Osteoblast (primary cell): Measurements from ENCODE around the gene ZNF41. TPM values are rescaled to one million over a fixed set of nuclear protein-coding genes. Genes with fewer than 3 reads are reported as not detected.
"Not testable (repeated sequence)": the region's sequence is repeated elsewhere in the genome, so short reads cannot be mapped to it uniquely, and the experiment has no call there.

Experiments used
- DNase-seq: peaks from one replicate; pipeline ENCODE4 v3.0.0; 2011; ENCODE audit warnings: low spot score, mixed read lengths; ENCODE audit not compliant: insufficient read length; ENCODE audit errors: missing footprints
- H2AFZ ChIP-seq: 2 replicates; pipeline ENCODE4 v1.6.0; 2011; ENCODE audit warnings: mild to moderate bottlenecking, low read length
- H3K27ac ChIP-seq: 2 replicates; pipeline ENCODE4 v1.5.1; 2011; ENCODE audit warnings: mild to moderate bottlenecking, low read depth, low read length, moderate library complexity
- H3K27me3 ChIP-seq: 2 replicates; pipeline ENCODE4 v1.6.0; 2012; ENCODE audit warnings: mild to moderate bottlenecking, control low read depth, inconsistent platforms, low read length, moderate library complexity; ENCODE audit not compliant: insufficient read depth
- H3K36me3 ChIP-seq: 2 replicates; pipeline ENCODE4 v1.5.1; 2011; ENCODE audit warnings: mild to moderate bottlenecking, low read length, control low read depth, moderate library complexity; ENCODE audit not compliant: insufficient read depth
- H3K4me1 ChIP-seq: 2 replicates; pipeline ENCODE4 v1.5.1; 2011; ENCODE audit warnings: mild to moderate bottlenecking, low read length, control low read depth, moderate library complexity; ENCODE audit not compliant: insufficient read depth
- H3K4me2 ChIP-seq: 2 replicates; pipeline ENCODE4 v1.6.0; 2011; ENCODE audit warnings: mild to moderate bottlenecking, low read length; ENCODE audit not compliant: insufficient read depth
- H3K4me3 ChIP-seq: fragments of 200-600 bp; sonication (generic); 3 replicates; pipeline ENCODE4 v1.5.1; 2012; ENCODE audit warnings: mild to moderate bottlenecking, low read length, inconsistent platforms; ENCODE audit not compliant: insufficient read depth
- H3K79me2 ChIP-seq: 2 replicates; pipeline ENCODE4 v1.6.0; 2012; ENCODE audit warnings: mild to moderate bottlenecking, low read length, control low read depth, inconsistent platforms; ENCODE audit not compliant: insufficient read depth
- H3K9me3 ChIP-seq: 2 replicates; pipeline ENCODE4 v1.5.1; 2011; ENCODE audit warnings: low read depth, low read length, control low read depth
- H4K20me1 ChIP-seq: 2 replicates; pipeline ENCODE4 v1.6.0; 2012; ENCODE audit warnings: mild to moderate bottlenecking, low read length, control low read depth; ENCODE audit not compliant: insufficient read depth
- total RNA-seq: library from RNA; depleted of rRNA; stranded (reverse); fragments of >200 nt; gene quantifications from 2 replicates; pipeline ENCODE4 v1.2.3, GENCODE V29; 2012
- TF ChIP-seq, protein P1 (sequence below): IDR thresholded peaks from 2 replicates; pipeline ENCODE4 v1.5.1; 2011; ENCODE audit warnings: mild to moderate bottlenecking, low read depth, low read length, moderate library complexity; ENCODE audit errors: extremely low read depth

Gene ZNF41
- total RNA-seq, 1 donor: 9.0 TPM

GRCh38 chrX:47523297-47523696 is 40.3 kb upstream of the ZNF41 start:
- DNase-seq: peak; percentile 95
- no peak overlapping the region for H3K27ac ChIP-seq
- TF ChIP-seq, protein P1, sequence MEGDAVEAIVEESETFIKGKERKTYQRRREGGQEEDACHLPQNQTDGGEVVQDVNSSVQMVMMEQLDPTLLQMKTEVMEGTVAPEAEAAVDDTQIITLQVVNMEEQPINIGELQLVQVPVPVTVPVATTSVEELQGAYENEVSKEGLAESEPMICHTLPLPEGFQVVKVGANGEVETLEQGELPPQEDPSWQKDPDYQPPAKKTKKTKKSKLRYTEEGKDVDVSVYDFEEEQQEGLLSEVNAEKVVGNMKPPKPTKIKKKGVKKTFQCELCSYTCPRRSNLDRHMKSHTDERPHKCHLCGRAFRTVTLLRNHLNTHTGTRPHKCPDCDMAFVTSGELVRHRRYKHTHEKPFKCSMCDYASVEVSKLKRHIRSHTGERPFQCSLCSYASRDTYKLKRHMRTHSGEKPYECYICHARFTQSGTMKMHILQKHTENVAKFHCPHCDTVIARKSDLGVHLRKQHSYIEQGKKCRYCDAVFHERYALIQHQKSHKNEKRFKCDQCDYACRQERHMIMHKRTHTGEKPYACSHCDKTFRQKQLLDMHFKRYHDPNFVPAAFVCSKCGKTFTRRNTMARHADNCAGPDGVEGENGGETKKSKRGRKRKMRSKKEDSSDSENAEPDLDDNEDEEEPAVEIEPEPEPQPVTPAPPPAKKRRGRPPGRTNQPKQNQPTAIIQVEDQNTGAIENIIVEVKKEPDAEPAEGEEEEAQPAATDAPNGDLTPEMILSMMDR: peak; percentile 45
- H4K20me1 ChIP-seq: no peaks in the 10 kb centered on the region
- H3K79me2 ChIP-seq: no peaks in the 10 kb centered on the region
- no peaks in the 10 kb centered on the region for H3K27me3 ChIP-seq
- H3K36me3 ChIP-seq: no peaks in the 10 kb centered on the region
- H3K4me1 ChIP-seq: no peaks in the 10 kb centered on the region
- peak overlapping the region; percentile 81 for H3K4me2 ChIP-seq
- peak overlapping the region; percentile 83 for H2AFZ ChIP-seq
- H3K9me3 ChIP-seq: no peaks in the 10 kb centered on the region
- peak overlapping the region; percentile 73 for H3K4me3 ChIP-seq

GRCh38 chrX:47518144-47518543 is 35.1 kb upstream of the ZNF41 start:
- Histone ChIP-seq H3K9me3 (no peaks in the 10 kb centered on the region), H2AFZ (no peak overlapping the region), H3K36me3 (no peaks in the 10 kb centered on the region), H3K4me2 (no peak overlapping the region), H4K20me1 (no peaks in the 10 kb centered on the region), H3K27me3 (no peaks in the 10 kb centered on the region), H3K4me3 (no peak overlapping the region), H3K79me2 (no peaks in the 10 kb centered on the region), H3K27ac (no peak overlapping the region), H3K4me1 (no peaks in the 10 kb centered on the region)
- TF ChIP-seq, protein P1: no peak
- DNase-seq: no peak

DNA sequence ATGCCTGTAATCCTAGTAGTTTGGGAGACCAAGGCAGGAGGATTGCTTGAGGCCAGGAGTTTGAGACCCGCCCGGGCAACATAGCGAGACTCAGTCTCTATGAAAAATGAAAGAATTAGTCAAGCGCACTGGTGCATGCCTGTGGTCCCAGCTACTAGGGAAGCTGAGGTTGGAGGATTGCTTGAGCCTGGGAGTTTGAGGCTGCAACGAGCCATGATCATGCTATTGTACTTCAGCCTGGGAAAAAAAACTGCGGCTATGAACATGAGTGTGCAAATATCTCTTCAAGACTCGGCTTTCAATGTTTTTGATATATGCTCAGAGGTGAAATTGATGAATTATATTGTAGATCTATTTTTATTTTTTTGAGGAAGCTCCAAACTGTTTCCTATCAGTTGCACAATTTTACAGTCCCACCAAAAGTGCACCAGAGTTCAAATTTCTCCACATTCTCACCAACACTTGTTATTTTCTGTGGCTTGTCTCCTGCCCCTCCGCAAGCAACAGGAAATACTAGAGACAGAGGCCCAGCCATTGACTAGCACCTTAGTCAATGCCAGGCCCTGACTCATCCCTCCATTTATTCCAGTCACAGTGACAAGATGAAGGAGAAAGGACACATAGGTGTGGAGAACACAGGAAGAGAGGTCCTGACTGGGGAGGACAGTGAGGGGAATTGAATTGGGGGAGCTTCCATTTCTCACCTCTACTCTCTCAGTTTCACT is 33.1 kb upstream of the ZNF41 start:
- Histone ChIP-seq H3K9me3 (no peaks in the 10 kb centered on the region), H3K79me2 (no peaks in the 10 kb centered on the region), H3K4me2 (no peak overlapping the region), H3K27me3 (no peaks in the 10 kb centered on the region), H3K36me3 (no peaks in the 10 kb centered on the region), H3K4me1 (no peaks in the 10 kb centered on the region), H3K27ac (no peak overlapping the region), H2AFZ (no peak overlapping the region), H4K20me1 (no peaks in the 10 kb centered on the region), H3K4me3 (no peak overlapping the region)
- TF ChIP-seq, protein P1: no peak
- DNase-seq: peak; percentile 81

DNA sequence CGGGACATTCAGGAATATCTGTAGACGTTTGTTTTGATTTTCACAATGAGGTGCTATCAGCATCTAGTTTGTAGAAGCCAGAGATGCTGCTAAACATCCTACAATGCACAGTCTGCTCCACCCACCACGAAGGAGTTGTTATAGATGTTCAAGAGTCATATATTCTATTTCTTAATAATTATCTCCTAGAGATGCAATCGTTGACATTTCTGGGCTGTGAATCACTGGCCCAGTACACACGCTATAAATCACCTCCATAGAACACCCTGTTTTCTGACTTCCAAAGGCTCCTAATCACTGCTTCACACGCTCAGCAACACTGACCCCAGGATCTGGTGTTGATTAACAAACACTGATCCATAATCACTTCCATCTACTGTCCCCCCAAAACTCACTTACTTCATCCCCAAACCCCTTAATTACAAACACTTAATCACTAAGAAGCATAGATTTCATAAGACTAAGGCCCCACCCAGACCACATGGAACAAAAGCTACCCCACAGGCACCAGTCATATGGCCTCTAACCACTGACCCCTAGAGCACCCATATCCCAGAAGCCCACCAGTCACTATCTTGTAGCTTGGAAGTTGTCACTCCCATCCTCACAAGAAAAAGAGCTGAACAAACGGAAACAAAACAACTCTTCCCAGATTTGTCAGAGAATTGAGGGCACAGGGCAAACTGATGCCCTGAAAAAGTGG is 31.7 kb upstream of the ZNF41 start:
- Histone ChIP-seq H3K4me3 (no peak overlapping the region), H3K9me3 (no peaks in the 10 kb centered on the region), H4K20me1 (no peaks in the 10 kb centered on the region), H2AFZ (no peak overlapping the region), H3K27ac (no peak overlapping the region), H3K4me1 (no peaks in the 10 kb centered on the region), H3K27me3 (no peaks in the 10 kb centered on the region), H3K79me2 (no peaks in the 10 kb centered on the region), H3K36me3 (no peaks in the 10 kb centered on the region), H3K4me2 (no peak overlapping the region)
- TF ChIP-seq, protein P1: no peak
- no peak for DNase-seq

GRCh38 chrX:47513034-47513965 is 30.3 kb upstream of the ZNF41 start:
- H3K4me1 ChIP-seq, H3K9me3 ChIP-seq, H3K27me3 ChIP-seq, H3K27ac ChIP-seq, H4K20me1 ChIP-seq, H3K79me2 ChIP-seq, DNase-seq, H3K36me3 ChIP-seq: not testable (repeated sequence)
- Histone ChIP-seq H3K4me2 (peak overlapping the region; percentile 49), H3K4me3 (peak overlapping the region; percentile 30), H2AFZ (peak overlapping the region; percentile 72)
